ENCODE results near the gene SPNS1.
A peak's percentile ranks its signal among the peaks of the same experiment; 100 is the strongest.
"Not testable (repeated sequence)": the region's sequence is repeated elsewhere in the genome, so short reads cannot be mapped to it uniquely, and the experiment has no call there.

The SPNS1 gene

DNA sequence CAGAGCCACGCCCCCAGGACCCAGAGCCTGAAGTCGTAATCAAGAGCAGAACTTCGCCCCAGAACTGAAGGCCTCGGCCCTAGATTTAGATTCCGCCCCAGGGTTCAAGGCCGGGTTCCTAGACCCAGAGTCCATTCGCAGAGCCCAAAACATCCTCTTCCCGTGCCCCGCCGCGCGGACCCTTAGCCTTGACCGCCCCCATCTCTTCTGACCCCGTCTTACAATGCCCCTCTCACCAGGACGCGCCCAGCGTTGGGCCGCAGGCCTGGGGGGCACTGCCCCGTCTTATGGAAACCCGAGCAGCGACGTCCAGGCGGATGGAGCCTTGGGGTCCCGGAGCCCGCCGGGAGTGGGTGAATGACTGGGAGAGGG is 37.8 kb upstream of the SPNS1 start:
- no peak for TF ChIP-seq JUND (IDR thresholded peaks at IDR 0.05; ENCODE audit: low read depth)
- no peak for DNase-seq (ENCODE audit: low read depth in 1 of 2, low spot score in 1 of 2)
- in situ Hi-C loops (cut with HindIII; ENCODE audit: low pct_unique_long_range_greater_than_20kb, low sequenced_read_pairs), result no loop called here

DNA sequence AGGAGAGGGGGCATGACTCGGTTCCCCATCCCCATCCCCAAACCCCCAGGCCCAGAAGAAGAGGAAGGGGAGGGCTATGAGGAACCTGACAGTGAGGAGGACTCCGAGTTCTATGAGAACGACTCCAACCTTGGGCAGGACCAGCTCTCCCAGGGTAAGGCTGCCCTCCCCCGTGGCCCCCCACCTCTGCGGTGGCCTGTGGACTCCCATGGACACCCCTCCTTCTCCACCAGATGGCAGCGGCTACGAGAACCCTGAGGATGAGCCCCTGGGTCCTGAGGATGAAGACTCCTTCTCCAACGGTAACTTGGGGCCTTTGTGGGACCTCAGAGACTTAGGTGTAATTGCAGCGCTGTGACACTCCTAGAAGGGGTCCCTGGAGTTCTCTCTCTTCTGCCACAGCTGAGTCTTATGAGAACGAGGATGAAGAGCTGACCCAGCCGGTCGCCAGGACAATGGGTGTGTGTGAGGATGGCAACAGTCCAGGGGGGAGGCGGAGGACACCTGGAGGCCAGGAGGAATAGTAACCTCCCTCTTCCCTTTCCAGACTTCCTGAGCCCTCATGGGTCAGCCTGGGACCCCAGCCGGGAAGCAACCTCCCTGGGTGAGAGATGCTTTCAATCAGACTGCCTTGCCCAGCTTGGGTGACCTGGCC is 37.2 kb upstream of the SPNS1 start:
- no peak for TF ChIP-seq JUND (IDR thresholded peaks at IDR 0.05; ENCODE audit: low read depth)
- peak in 1 of 2 experiments; percentile 27 for DNase-seq (ENCODE audit: low read depth in 1 of 2, low spot score in 1 of 2)
- in situ Hi-C loops (cut with HindIII; ENCODE audit: low pct_unique_long_range_greater_than_20kb, low sequenced_read_pairs), result no loop called here

DNA sequence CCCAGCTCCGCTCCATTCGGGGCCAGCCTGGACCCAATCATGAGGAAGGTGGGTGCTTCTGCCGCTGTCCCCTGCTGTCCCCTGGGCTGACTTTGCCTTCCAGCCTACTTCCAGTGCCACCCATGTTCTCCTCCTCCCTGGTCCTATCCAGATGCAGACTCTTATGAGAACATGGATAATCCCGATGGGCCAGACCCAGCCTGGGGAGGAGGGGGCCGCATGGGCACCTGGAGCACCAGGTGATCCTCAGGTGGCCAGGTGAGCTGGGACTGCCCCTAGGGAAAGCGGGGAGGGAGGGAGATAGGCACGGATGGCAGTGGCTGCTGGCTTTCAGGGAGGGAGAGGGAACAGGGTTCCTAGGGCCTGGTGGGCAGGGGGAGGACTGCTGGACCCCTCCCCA is 35.9 kb upstream of the SPNS1 start:
- TF ChIP-seq JUND (IDR thresholded peaks at IDR 0.05; ENCODE audit: low read depth), result no peak
- no peak for DNase-seq (ENCODE audit: low read depth in 1 of 2, low spot score in 1 of 2)
- in situ Hi-C loops (cut with HindIII; ENCODE audit: low pct_unique_long_range_greater_than_20kb, low sequenced_read_pairs), result no loop called here

DNA sequence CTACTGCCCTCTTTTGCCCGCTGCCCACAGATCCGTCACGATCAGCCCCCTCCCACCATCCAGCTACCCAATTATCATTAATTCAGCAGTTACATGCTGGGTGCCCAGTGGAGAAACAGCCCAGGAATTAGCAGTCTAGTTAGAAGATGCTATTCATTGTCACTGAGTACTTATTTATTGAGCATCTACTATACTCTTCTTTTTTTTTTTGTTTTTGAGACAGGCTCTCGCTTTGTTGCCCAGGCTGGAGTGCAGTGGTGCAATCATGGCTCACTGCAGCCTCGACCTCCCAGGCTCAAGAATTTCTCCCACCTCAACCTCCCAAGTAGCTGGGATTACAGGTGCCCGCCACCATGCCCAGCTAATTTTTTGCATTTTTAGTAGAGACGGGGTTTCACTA is 34.8 kb upstream of the SPNS1 start:
- DNase-seq (ENCODE audit: low read depth in 1 of 2, low spot score in 1 of 2); in situ Hi-C loops (cut with HindIII; ENCODE audit: low pct_unique_long_range_greater_than_20kb, low sequenced_read_pairs): not testable (repeated sequence)

DNA sequence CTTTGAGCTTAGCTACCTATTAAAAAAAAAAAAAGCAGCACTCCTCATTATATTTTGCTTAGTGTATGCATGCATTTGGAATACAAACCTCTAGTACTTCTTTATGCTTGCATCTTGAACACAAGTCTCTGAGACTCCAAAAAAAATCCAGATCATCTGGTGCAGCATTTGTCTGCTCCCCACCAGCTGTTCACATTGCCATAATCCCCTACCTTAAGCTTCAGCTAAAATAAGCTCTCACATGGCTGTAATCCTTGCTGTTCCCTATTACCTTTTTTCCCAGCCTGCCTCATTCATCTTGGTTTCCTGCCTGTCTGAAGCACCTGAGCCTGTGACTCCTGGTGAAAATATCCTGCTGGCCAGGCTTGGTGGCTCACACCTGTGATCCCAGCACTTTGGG is 31.3 kb upstream of the SPNS1 start:
- in situ Hi-C loops (cut with HindIII; ENCODE audit: low pct_unique_long_range_greater_than_20kb, low sequenced_read_pairs), result no loop called here
- no peak for DNase-seq (ENCODE audit: low read depth in 1 of 2, low spot score in 1 of 2)
- no peak for TF ChIP-seq JUND (IDR thresholded peaks at IDR 0.05; ENCODE audit: low read depth)

DNA sequence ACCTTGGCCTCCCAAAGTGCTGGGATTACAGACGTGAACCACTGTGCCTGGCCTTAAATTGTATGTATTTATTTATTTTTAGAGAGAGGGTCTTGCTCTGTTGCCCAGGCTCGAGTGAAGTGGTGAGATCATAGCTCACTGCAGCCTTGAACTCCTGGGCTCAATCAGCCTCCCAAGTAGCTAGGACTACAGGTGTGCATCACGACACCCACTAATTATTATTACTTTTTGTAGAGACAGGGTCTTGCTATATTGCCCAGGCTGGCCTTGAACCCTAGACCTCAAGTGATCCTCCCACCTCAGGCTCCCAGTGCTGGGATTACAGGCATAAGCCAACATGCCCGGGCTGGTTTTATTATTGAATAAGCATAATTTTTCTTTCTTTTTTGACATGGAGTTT is 27.9 kb upstream of the SPNS1 start:
- TF ChIP-seq JUND (IDR thresholded peaks at IDR 0.05; ENCODE audit: low read depth), result no peak
- no peak for DNase-seq (ENCODE audit: low read depth in 1 of 2, low spot score in 1 of 2)
- in situ Hi-C loops (cut with HindIII; ENCODE audit: low pct_unique_long_range_greater_than_20kb, low sequenced_read_pairs), result no loop called here

DNA sequence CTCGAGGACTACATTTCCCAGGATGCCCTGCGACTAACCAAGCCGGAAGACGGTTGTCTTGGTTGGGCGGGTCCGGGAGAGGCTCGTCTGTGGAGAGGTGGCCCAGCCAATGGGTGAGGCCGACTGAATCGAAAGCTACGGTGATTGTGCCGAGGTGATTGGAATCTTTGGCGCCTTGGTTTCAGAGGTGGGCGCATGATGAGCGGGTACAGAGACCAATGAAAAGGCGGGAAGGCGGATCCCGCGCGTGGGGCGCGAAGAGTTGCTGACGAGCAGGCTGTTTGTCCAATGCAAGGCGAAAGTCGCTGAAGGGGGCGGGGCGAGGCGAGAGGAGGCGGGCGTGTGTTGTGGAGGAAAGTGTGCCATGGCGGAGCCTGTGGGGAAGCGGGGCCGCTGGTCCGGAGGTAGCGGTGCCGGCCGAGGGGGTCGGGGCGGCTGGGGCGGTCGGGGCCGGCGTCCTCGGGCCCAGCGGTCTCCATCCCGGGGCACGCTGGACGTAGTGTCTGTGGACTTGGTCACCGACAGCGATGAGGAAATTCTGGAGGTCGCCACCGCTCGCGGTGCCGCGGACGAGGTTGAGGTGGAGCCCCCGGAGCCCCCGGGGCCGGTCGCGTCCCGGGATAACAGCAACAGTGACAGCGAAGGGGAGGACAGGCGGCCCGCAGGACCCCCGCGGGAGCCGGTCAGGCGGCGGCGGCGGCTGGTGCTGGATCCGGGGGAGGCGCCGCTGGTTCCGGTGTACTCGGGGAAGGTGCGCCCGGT is 23.7 kb upstream of the SPNS1 start, which contains the start of gene NFATC2IP:
Gene NFATC2IP, plus strand, starts transcription at position 290 of the 762 bp plus-strand sequence. Its CDS starts 75 bp downstream, at position 365.
- DNase-seq (ENCODE audit: low read depth in 1 of 2, low spot score in 1 of 2), result peak; percentile 99 to 100
- in situ Hi-C loops (cut with HindIII; ENCODE audit: low pct_unique_long_range_greater_than_20kb, low sequenced_read_pairs), result no loop called here
- TF ChIP-seq JUND (IDR thresholded peaks at IDR 0.05; ENCODE audit: low read depth), result no peak

DNA sequence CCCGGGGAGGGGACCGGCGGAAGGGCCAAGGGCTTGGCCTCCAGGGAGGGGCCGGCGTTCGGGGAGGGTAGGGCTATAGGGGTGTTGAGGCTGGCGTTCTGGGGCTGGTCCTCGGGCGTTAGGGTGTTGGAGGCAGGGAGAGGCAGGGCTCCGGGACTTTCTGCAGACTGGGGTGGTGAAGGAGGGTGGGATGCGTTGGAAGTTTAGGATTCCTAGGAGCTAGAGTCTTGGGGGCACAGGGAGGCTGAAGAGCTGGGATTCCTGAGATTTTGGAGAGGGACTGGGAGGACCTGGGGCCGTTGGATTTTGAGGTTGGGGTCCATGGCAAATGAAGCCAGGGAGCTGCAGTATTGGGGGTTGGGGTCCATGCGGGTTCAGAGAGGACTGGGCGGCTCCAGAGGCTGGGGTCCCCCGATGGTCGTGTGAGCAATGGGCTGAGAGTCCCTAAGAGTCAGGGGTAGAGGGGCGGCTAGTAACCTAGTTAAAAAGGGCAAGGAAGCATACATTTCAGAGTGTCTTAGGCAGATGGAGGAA is 23.1 kb upstream of the SPNS1 start:
- no peak for TF ChIP-seq JUND (IDR thresholded peaks at IDR 0.05; ENCODE audit: low read depth)
- in situ Hi-C loops (cut with HindIII; ENCODE audit: low pct_unique_long_range_greater_than_20kb, low sequenced_read_pairs), result no loop called here
- no peak for DNase-seq (ENCODE audit: low read depth in 1 of 2, low spot score in 1 of 2)

DNA sequence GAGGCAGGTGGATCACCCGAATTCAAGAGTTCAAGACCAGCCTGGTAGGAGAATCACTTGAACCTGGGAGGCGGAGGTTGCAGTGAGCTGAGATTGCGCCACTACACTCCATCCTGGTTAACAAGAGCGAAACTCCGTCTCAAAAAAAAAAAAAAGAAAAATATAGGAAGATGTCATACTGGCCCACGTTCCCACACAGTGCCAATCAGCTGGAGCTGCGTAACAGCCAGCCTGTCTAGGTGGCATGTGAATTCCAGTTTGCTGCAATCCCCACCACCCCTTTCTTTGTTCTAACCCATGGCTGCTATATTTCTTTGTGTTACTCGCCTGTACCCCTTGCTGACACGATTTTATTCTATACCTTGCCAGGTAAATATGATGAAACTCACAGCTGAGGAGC is 16.4 kb upstream of the SPNS1 start:
- in situ Hi-C loops (cut with HindIII; ENCODE audit: low pct_unique_long_range_greater_than_20kb, low sequenced_read_pairs), result no loop called here
- no peak for TF ChIP-seq JUND (IDR thresholded peaks at IDR 0.05; ENCODE audit: low read depth)
- DNase-seq (ENCODE audit: low read depth in 1 of 2, low spot score in 1 of 2), result no peak

DNA sequence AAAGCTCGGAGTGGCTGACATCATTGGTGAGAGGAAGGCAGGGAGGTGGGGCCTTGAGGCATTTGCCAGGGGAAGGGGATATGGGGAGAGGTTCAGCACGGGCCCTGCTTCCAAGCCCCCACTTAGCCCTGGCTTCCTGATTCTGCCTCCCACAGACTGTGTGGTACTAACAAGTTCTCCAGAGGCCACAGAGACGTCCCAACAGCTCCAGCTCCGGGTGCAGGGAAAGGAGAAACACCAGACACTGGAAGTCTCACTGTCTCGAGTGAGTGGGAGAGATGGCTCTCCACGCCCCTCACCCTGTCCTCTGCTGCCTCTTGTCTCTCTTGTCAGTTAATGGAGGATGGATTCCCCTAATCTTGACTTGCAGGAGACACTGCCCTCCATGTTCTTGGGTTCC is 15.7 kb upstream of the SPNS1 start:
- TF ChIP-seq JUND (IDR thresholded peaks at IDR 0.05; ENCODE audit: low read depth), result no peak
- in situ Hi-C loops (cut with HindIII; ENCODE audit: low pct_unique_long_range_greater_than_20kb, low sequenced_read_pairs), result no loop called here
- DNase-seq (ENCODE audit: low read depth in 1 of 2, low spot score in 1 of 2), result no peak

DNA sequence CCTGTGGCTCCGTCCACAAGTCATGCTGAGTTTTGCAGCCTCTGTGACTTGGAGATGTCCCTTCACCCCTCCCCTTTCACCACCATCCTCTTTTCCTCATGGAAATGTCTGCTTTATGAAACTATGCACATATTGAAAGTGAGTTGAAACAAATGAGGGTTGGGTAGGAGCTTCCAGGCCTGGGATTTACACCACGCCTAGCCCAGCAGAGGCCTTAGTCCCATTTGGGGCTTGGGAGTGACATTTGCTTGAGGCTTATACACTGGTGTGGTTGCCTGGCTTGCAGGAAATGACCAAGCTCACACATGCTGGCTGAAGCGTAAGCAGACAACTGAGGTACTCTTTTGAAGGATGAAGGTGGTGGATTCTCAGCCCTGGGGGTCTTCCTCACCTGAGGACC is 10.5 kb upstream of the SPNS1 start:
- in situ Hi-C loops (cut with HindIII; ENCODE audit: low pct_unique_long_range_greater_than_20kb, low sequenced_read_pairs), result no loop called here
- TF ChIP-seq JUND (IDR thresholded peaks at IDR 0.05; ENCODE audit: low read depth), result no peak
- no peak for DNase-seq (ENCODE audit: low read depth in 1 of 2, low spot score in 1 of 2)

DNA sequence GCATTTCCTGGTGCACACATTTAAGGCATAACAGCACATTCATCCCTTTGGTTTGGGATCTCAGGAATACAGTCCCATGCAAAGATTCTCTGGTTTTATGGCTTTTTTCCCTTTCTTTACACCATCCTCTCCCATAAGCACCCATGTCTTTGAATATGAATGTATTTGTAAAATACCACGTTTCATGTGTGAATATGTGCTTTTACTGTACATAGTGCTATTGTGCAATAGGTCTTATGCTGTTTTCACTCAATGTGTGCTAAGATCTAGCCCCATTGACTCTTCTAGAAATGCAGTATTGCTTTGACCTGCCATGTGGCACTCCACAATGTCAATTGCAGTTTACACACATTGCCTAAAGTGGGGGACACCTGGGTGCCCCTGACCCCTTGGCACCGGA is 10.1 kb upstream of the SPNS1 start:
- in situ Hi-C loops (cut with HindIII; ENCODE audit: low pct_unique_long_range_greater_than_20kb, low sequenced_read_pairs), result no loop called here
- no peak for DNase-seq (ENCODE audit: low read depth in 1 of 2, low spot score in 1 of 2)
- no peak for TF ChIP-seq JUND (IDR thresholded peaks at IDR 0.05; ENCODE audit: low read depth)

DNA sequence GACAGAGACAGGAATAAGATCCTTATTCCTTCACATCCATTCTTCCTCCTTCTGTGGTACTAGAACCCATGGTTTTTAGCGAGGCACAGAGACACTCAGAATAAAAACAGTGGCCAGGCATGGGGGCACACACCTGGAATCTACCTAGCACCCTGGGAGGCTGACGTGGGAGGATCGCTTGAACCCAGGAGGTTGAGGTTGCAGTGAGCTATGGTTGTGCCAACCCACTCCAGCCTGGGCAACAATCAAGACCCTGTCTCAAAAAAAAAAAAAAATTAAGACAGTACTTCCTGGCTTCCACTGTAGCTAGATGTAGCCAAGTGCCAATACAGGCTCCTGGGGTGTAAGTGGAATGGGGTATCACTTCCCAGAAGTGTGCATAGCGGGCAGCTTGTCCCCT is 7.4 kb upstream of the SPNS1 start:
- TF ChIP-seq JUND (IDR thresholded peaks at IDR 0.05; ENCODE audit: low read depth), result no peak
- in situ Hi-C loops (cut with HindIII; ENCODE audit: low pct_unique_long_range_greater_than_20kb, low sequenced_read_pairs), result no loop called here

DNA sequence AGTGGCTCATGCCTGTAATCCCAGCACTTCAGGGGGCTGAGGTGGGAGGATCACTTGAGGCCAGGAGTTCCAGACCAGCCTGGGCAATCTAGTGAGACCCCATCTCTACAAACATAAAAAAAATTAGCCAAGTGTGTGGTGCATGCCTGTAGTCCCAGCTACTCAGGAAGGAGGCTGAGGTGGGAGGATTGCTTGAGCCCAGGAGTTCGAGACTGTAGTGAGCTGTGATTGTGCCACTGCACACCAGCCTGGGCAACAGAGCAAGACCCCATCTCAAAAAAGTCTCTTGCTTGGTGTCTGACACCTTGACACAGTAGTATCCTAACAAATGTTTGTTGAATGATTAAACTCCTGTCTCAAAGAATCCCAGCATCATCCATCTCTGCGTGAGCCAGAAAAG is 4.9 kb upstream of the SPNS1 start:
- in situ Hi-C loops (cut with HindIII; ENCODE audit: low pct_unique_long_range_greater_than_20kb, low sequenced_read_pairs); DNase-seq (ENCODE audit: low read depth in 1 of 2, low spot score in 1 of 2): not testable (repeated sequence)

More for the DNA sequence above, 7.4 kb upstream of the SPNS1 start:
- DNase-seq (ENCODE audit: low read depth in 1 of 2, low spot score in 1 of 2), result no peak

Measured in T47D (cell line).